Measurements from ENCODE around the gene TWIST2. TPM values are rescaled to one million over a fixed set of nuclear protein-coding genes. Genes with fewer than 3 reads are reported as not detected.

TWIST2 gene
- total RNA-seq, 2 experiments from 2014 or later = not detected

- CTCF ChIA-PET = no interaction called here
- POLR2A ChIA-PET = no interaction called here
These were observed 12.1 kb upstream of the TWIST2 start for GRCh38 chr2:238835726-238836301.

DNA sequence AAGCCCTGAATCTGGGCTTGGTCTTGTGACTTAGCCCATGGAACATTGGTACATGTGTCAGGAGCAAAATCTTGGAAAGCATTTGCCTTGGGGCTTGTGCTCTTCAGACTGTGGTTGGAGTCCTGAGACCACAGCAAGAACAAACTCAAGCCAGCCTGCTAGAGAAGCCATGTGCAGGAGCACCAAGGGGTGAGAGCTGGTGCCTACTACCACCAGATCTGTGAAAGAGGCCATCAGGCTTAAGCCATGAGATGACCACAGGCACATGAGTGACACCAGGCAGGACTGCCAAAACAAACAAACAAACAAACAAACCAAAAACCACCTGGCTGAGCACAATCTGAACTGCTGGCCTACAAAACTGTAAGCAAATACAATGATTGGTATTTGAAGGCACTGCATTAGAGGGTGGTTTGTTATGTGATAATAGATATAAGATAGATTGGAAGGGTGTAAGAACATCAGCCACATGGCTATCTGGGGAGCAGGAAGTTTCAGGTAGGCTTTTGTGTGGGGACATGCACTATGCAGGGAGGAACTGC, 9.0 kb upstream of the TWIST2 start:
- CTCF ChIA-PET = no interaction called here
- POLR2A ChIA-PET = no interaction called here

GRCh38 chr2:238839428-238839827, 8.5 kb upstream of the TWIST2 start:
- POLR2A ChIA-PET = no interaction called here
- CTCF ChIA-PET = no interaction called here

DNA sequence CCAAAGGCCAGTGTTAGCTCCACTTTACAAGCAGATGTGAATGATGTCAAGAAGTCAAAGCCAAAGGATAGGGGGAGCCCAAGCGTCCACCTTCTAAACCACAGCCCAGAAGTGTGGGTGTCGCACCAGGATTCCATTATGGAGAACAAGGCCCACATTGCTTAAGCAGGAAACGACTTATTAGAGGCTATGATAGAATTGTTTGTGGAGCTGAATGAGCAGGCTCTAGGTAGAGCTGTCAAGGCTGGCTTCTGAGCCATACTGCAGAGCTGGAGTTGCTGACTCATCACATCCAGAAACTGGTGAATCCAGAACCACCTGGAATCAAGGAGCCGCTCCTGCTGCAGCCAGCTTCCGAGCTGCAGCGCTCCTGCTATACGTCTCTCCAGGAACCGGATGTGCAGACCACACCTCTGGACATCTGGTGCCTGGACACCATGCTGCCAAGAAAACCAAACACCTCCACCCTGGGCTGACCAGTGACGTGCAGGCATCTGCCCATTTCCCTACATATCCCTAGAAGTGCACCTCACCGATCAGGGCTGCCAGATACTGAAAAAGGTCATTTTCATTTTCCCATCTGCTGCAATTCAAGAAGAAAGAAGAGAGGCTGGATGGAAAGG, 6.2 kb upstream of the TWIST2 start:
- CTCF ChIA-PET = no interaction called here

DNA sequence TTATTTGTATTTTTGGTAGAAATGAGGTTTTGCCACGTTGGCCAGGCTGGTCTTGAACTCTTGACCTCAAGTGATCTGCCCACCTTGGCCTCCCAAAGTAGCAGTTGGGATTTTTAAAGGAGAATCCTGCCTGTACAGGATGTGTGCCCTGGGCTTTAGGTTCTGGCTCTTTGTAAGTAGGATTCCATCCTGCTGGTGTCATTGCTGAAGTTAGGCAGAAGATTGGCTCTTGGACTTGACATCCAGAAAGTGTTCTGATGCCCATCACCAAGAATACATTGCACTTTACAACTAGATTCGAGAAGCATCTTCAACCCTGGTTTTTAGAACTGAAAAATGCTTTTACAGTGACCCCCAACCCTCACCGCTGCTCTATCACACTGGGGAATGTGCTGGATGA, 4.4 kb upstream of the TWIST2 start:
- POLR2A ChIA-PET = no interaction called here
- CTCF ChIA-PET = no interaction called here

More for the DNA sequence above, 6.2 kb upstream of the TWIST2 start:
- POLR2A ChIA-PET = no interaction called here

- ChIA-PET POLR2A (no interaction called here), CTCF (no interaction called here)
These were observed 2.1 kb upstream of the TWIST2 start for GRCh38 chr2:238845583-238846377.

- POLR2A ChIA-PET = no interaction called here
- CTCF ChIA-PET = no interaction called here
These were observed 1.6 kb upstream of the TWIST2 start for GRCh38 chr2:238846378-238846627.

- ChIA-PET CTCF (no interaction called here), POLR2A (no interaction called here)
These were observed 1.1 kb upstream of the TWIST2 start for GRCh38 chr2:238846628-238847418.

DNA sequence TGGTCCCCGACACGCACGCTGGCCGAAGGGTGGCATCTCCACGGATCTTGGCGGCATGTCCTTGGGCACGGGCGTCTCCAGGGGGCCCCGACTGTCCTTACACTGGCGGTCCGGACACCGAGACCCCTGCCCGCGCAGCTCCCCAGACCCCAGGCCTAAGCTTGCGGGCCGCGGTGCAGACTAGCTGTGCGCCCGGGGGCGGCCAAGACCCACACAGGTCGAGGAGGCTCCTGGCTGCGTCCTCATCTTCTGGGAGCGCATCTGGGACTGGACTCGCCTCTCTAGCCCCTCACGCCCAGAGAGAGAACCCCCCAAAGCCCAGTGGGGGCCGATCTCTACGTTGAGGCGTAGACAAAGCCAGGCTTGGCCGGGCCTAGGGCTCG, 475 bp upstream of the TWIST2 start:
- POLR2A ChIA-PET = no interaction called here

DNA sequence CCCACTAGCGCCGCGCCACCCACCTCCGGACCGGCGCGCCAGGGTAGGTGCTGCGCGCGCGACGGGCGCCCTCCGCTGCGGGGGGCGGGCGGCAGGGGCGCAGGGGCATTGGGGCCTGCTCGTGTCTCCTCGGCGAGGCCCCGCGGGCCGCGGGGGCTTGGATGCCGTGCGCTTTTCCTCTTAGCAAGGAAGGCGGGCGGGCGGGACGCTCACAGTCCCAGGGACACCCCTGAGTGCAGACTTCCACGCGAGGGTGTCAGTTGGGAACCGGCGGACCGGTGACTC, 748 bp downstream of the TWIST2 start:
- ChIA-PET CTCF (no interaction called here), POLR2A (no interaction called here)

More for the DNA sequence above, 475 bp upstream of the TWIST2 start:
- CTCF ChIA-PET = no interaction called here

DNA sequence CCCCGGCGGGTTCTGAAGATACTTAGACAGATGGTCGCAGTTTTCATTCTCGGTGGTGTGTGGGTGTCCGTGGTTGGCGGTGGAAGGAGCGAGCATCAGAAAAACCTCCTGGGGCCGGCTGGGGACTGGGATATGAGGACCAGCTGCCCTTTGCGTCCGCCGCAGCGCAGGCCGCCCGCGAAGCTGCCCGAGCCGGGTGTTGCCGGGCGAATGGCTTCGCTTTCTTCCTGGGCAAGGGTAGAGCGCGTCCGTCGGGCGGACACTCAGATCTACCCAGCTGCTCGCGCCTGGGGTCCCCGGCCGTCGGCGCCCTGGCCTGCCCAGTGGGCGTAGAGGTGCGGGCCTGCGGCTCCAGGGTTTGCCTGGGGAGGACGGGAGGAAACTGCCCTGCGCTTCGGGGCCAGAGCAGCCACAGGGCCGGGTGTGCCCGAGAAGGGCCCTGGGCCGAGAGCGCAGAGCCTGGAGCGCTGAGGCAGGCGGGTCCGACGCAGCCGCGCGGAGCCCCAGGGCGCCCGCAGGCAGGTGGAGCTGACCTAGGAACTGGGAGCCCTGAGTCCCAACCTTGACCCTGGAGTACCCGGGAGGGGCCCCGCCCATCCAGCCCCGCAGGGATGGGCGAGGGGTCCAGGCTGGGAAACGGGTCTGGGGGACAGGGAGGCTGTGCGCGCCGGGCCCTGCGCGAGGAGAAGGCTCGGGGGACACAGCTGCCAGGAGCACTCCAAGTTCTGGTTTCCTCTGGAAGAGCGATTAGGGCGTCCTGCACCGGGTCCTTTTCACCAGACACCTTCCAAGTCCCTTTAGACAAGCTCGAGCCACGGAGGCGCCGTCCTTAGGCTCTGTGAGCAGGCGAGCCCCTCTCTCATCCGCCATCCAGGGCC, 1.3 kb downstream of the TWIST2 start:
- ChIA-PET POLR2A (no interaction called here), CTCF (no interaction called here)

- ChIA-PET CTCF (no interaction called here), POLR2A (no interaction called here)
These were observed 2.2 kb downstream of the TWIST2 start for GRCh38 chr2:238850091-238850490.

- ChIA-PET POLR2A (no interaction called here), CTCF (no interaction called here)
These were observed 3.1 kb downstream of the TWIST2 start for GRCh38 chr2:238851026-238851425.

GRCh38 chr2:238851761-238852160, 3.9 kb downstream of the TWIST2 start:
- ChIA-PET CTCF (no interaction called here), POLR2A (no interaction called here)

GRCh38 chr2:238852206-238852869, 4.5 kb downstream of the TWIST2 start:
- POLR2A ChIA-PET = no interaction called here
- CTCF ChIA-PET = no interaction called here

DNA sequence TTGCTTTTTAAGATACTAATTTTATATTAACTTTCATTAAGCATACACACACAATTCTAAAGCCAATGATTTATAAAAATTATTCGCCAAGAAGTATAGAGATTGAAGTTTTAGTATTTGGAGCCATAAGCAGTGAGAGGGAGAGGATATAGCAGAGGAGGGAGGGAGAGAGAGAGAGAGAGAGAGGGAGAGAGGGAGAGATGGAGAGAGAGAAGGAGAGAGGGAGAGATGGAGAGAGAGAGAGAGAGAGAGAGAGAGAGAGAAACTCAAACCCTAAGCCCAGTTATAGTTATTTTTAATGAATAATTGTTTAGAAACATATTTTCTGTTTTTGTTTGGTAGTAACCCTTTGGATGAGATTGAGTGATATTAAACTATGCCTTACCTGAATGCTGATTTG, 5.3 kb downstream of the TWIST2 start:
- POLR2A ChIA-PET = no interaction called here
- CTCF ChIA-PET = no interaction called here

DNA sequence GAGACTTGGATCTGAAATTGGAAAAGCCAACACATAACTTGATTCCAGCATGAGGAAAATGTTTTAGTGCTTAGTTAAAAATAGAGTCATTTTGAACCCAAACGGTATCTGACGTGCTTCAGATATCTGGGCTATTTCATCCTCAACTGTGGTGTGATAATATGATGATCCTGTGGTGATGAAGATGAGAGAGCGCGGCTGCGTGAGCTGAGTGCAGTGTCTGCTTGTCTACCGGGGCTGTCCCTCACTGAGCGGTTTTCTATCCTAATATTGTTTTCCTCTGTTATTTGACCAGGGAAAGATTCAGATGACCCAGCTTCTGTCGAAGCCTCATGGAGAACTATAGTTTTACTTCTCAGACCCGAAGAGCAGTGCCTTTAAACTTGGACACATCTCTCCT, 5.8 kb downstream of the TWIST2 start:
- ChIA-PET POLR2A (no interaction called here), CTCF (no interaction called here)

- CTCF ChIA-PET = no interaction called here
- POLR2A ChIA-PET = no interaction called here
These were observed 6.4 kb downstream of the TWIST2 start for GRCh38 chr2:238854246-238854645.

GRCh38 chr2:238854699-238855229, 6.9 kb downstream of the TWIST2 start:
- POLR2A ChIA-PET = no interaction called here
- CTCF ChIA-PET = no interaction called here

- CTCF ChIA-PET = no interaction called here
These were observed 7.4 kb downstream of the TWIST2 start for GRCh38 chr2:238855299-238855698.

More at GRCh38 chr2:238855299-238855698, 7.4 kb downstream of the TWIST2 start:
- POLR2A ChIA-PET = no interaction called here

Data from activated CD8-positive, alpha-beta memory T cell treated with anti-CD3 and anti-CD28 coated beads for 36 hours (primary cell).